ENCODE data around the gene INVS. TPM values are rescaled to one million over a fixed set of nuclear protein-coding genes. Genes with fewer than 3 reads are reported as not detected.

INVS gene
- total and polyA plus RNA-seq, 2 experiments from 2014 or later, result 4.1 to 8.7 TPM

DNA sequence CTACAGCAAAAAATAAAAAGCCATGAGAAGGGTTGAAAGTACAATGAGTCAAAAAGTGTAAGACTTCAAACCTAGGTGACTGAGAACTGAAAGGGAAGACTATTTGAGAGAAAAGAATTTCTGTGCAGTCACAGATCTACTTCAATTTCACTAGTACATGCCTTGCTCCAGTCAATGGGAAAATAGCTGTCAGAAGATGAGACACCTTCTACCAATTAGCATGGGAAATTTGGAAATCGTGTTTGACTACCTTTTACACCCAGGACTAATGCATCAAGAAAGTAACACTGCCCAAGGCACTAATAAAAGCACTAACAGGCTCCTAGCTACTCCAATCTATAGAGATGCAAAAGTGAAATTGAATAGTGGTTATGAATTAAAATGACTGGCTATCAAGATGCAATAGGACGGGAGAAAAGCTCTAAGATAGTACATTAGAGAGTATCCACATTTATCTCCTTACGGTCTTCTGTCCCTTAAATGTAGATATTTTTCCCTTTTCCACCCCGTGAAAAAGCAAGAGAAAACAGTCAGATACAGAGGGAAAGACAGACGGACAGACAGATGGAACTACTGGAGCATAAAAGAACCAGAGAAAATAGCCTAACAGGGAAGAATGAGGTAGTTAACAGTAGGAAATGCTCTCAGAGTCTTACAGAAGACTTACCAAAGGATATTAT, 15.5 kb upstream of the INVS start (continued):
- TF ChIP-seq ETS1 (IDR thresholded peaks at IDR 0.05), result no peak
- no peak for TF ChIP-seq POLR2AphosphoS5 (IDR thresholded peaks at IDR 0.05; ENCODE audit: low read depth)
- no peak for TF ChIP-seq ZNF462 (CRISPR knock-in tag; IDR thresholded peaks at IDR 0.05)
- TF ChIP-seq STAT1 (IDR thresholded peaks at IDR 0.05; ENCODE audit: unreplicated experiment), result no peak
- no peak for TF ChIP-seq ZNF331 (CRISPR knock-in tag; IDR thresholded peaks at IDR 0.05; ENCODE audit: low read depth)
- no peak for TF ChIP-seq JUNB (IDR thresholded peaks at IDR 0.05; ENCODE audit: unreplicated experiment)

- Histone ChIP-seq H3K9me2 (ENCODE audit: insufficient read depth) (no peaks in the 10 kb centered on the region), H3K4me1 (ENCODE audit: insufficient read depth) (peaks cover 28% of the 10 kb centered on the region), H3K4me2 (peak overlapping the region; percentile 64), H4K20me1 (replicated peaks; ENCODE audit: insufficient read depth) (no peaks in the 10 kb centered on the region), H3F3A (replicated peaks; ENCODE audit: low read depth) (no peaks in the 10 kb centered on the region), H2AFZ (no peak overlapping the region), H3K36me3 (ENCODE audit: insufficient read depth) (no peaks in the 10 kb centered on the region), H3K79me2 (replicated peaks; ENCODE audit: insufficient read depth) (peaks cover 71% of the 10 kb centered on the region), H3K4me3 (no peak overlapping the region), H3K27ac (ENCODE audit: low read depth) (no peak overlapping the region), H3K27me3 (ENCODE audit: insufficient read depth) (no peaks in the 10 kb centered on the region)
- peaks cover 38% of the 10 kb centered on the region for H3K4me1 Mint-ChIP-seq
- DNase-seq (ENCODE audit: low spot score), result no peak
- H3K27ac Mint-ChIP-seq, result no peak overlapping the region
- H3K4me3 Mint-ChIP-seq, result no peak overlapping the region
- H3K9me3 Mint-ChIP-seq, result no peaks in the 10 kb centered on the region
- H3K36me3 Mint-ChIP-seq (ENCODE audit: low read depth), result no peaks in the 10 kb centered on the region
- no peak for ATAC-seq
- peaks cover under 1% of the 10 kb centered on the region for H3K27me3 Mint-ChIP-seq (ENCODE audit: insufficient read depth, low read depth, poor library complexity)
- TF ChIP-seq NANOG (IDR thresholded peaks at IDR 0.05; ENCODE audit: borderline replicate concordance), result no peak
- no peak for TF ChIP-seq ZNF114 (CRISPR knock-in tag; IDR thresholded peaks at IDR 0.05)
- no peak for TF ChIP-seq EZH2 (IDR thresholded peaks at IDR 0.05; ENCODE audit: low read depth, unreplicated experiment)
- TF ChIP-seq ZNF462 (CRISPR knock-in tag; IDR thresholded peaks at IDR 0.05), result no peak
- TF ChIP-seq ZNF331 (CRISPR knock-in tag; IDR thresholded peaks at IDR 0.05; ENCODE audit: low read depth), result no peak
- TF ChIP-seq STAT1 (IDR thresholded peaks at IDR 0.05; ENCODE audit: unreplicated experiment), result no peak
Observed at GRCh38 chr9:100084128-100084453, 15.0 kb upstream of the INVS start.

Measured in GM23338 (cell line).